HG02763 (cell line): ENCODE results near the gene NCKAP5.

Source experiments
- ATAC-seq: cut with Tn5 transposase; IDR thresholded peaks from one replicate; pipeline ENCODE4 v1.9.1; 2021; ENCODE audit warnings: mild to moderate bottlenecking, moderate library complexity; ENCODE audit not compliant: unreplicated experiment

Gene NCKAP5

DNA sequence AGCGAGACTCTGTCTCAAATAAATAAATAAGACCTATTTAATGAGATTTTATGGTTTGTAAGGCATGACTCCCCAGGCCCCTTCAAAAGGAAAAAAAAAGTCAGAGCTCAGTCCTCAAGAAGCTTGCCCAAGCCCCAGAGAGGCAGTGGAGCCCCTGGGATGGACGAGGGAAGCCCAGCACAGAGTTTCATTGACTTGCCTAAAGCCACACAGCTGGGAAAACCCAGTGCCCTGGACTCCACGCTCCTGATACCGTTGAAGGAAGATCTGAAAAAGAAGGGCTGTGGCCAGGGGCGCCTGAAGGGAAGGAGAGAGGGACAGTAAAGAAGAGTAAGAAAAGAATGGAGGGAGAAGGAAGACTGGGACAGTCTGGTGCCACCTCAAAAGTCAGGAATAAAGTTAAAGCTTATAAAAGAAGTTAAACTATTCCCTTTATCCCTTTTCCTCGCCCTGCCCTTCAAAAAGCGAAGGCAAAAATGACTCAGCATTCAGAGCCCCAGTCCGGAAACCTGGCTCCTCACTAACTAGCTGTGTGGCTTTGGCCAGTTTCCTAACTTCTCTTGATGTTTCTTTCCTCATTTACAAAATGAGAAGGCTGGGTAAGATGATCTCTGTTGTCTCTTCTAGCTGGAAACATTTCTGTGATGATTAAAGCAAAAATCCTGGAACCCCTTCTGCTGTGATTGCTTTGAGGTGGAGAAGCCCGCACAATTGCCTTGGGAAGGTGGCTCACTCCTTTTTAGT is 945.0 kb downstream of the NCKAP5 start:
- no peak for ATAC-seq
